OCI-LY3 (cell line): ENCODE data around the gene SNX4.

Source experiments
- H2AFZ ChIP-seq: fragments of 200-600, 300-600 bp; shearing (Covaris generic); 2 replicates; pipeline ENCODE4 v1.6.0; 2014; ENCODE audit warnings: antibody characterized with exemption, low read depth, low read length
- H3K27ac ChIP-seq: fragments of 200-600, 300-600 bp; sonication (generic); 2 replicates; pipeline ENCODE4 v1.5.1; 2014; ENCODE audit warnings: mild to moderate bottlenecking, low read length, moderate library complexity, mixed read lengths
- H3K27me3 ChIP-seq: fragments of 200-600, 300-600 bp; sonication (generic); 2 replicates; pipeline ENCODE4 v1.6.1; 2014; ENCODE audit warnings: low read depth, low read length, mixed read lengths
- H3K36me3 ChIP-seq: fragments of 200-600, 300-600 bp; sonication (generic); replicated peaks from 2 replicates; pipeline ENCODE3; 2014; ENCODE audit warnings: low read depth, low read length, mixed read lengths
- H3K4me1 ChIP-seq: fragments of 300-600, 200-600 bp; sonication (generic); 2 replicates; pipeline ENCODE4 v1.6.1; 2014; ENCODE audit warnings: low read length, mixed read lengths
- H3K4me2 ChIP-seq: fragments of 200-600, 300-600 bp; sonication (generic); 2 replicates; pipeline ENCODE4 v1.6.1; 2014; ENCODE audit warnings: low read length, mixed read lengths
- H3K4me3 ChIP-seq: fragments of 300-600, 200-600 bp; sonication (generic); 2 replicates; pipeline ENCODE4 v1.5.1; 2014; ENCODE audit warnings: antibody characterized with exemption, mild to moderate bottlenecking, low read length, moderate library complexity
- H3K79me2 ChIP-seq: fragments of 300-600, 200-600 bp; shearing (Covaris generic); 2 replicates; pipeline ENCODE4 v1.6.1; 2014; ENCODE audit warnings: mild to moderate bottlenecking, low read length, mixed read lengths
- H3K9ac ChIP-seq: fragments of 300-600, 200-600 bp; shearing (Covaris generic); 2 replicates; pipeline ENCODE4 v1.6.0; 2014; ENCODE audit warnings: mild to moderate bottlenecking, low read length, moderate library complexity
- H3K9me3 ChIP-seq: fragments of 200-600, 300-600 bp; shearing (Covaris generic); 2 replicates; pipeline ENCODE4 v1.6.1; 2014; ENCODE audit warnings: low read length, mixed read lengths; ENCODE audit not compliant: insufficient read depth
- H4K20me1 ChIP-seq: fragments of 200-600, 300-600 bp; sonication (generic); 2 replicates; pipeline ENCODE4 v1.6.1; 2016; ENCODE audit warnings: low read length, mixed read lengths; ENCODE audit not compliant: insufficient read depth
- CTCF ChIP-seq: fragments of 200-600, 300-600 bp; sonication (generic); IDR thresholded peaks from 2 replicates; pipeline ENCODE4 v1.5.1; 2014; ENCODE audit warnings: antibody characterized with exemption, low read length, low read depth
- EZH2phosphoT487 ChIP-seq: fragments of 200-600 bp; shearing (Covaris generic); IDR thresholded peaks from 2 replicates; pipeline ENCODE4 v1.6.1; 2018; ENCODE audit warnings: antibody characterized with exemption, mixed run types, low read depth

The SNX4 gene

GRCh38 chr3:125433611-125434041 is 86.4 kb downstream of the SNX4 start:
- Histone ChIP-seq H2AFZ (peak overlapping the region; percentile 23), H3K4me2 (peak overlapping the region; percentile 97), H3K9ac (peak overlapping the region; percentile 83), H3K79me2 (peaks cover 22% of the 10 kb centered on the region), H3K4me3 (peak overlapping the region; percentile 70), H3K36me3 (no peaks in the 10 kb centered on the region), H4K20me1 (no peaks in the 10 kb centered on the region), H3K4me1 (peaks cover 82% of the 10 kb centered on the region), H3K27ac (peak overlapping the region; percentile 99), H3K27me3 (no peaks in the 10 kb centered on the region), H3K9me3 (no peaks in the 10 kb centered on the region)
- TF ChIP-seq CTCF = no peak
- TF ChIP-seq EZH2phosphoT487 = no peak

GRCh38 chr3:125433091-125433534 is 86.9 kb downstream of the SNX4 start:
- Histone ChIP-seq H3K36me3 (no peaks in the 10 kb centered on the region), H3K4me2 (peak overlapping the region; percentile 97), H4K20me1 (no peaks in the 10 kb centered on the region), H3K9ac (peak overlapping the region; percentile 83), H3K4me1 (peaks cover 78% of the 10 kb centered on the region), H3K27ac (peak overlapping the region; percentile 99), H2AFZ (peak overlapping the region; percentile 70), H3K4me3 (peak overlapping the region; percentile 70), H3K9me3 (no peaks in the 10 kb centered on the region), H3K79me2 (peaks cover 22% of the 10 kb centered on the region), H3K27me3 (no peaks in the 10 kb centered on the region)
- TF ChIP-seq EZH2phosphoT487 (no peak), CTCF (no peak)

GRCh38 chr3:125431912-125432790 is 87.9 kb downstream of the SNX4 start:
- Histone ChIP-seq H3K4me1 (peaks cover 69% of the 10 kb centered on the region), H3K27me3 (no peaks in the 10 kb centered on the region), H3K9me3 (no peaks in the 10 kb centered on the region), H3K79me2 (peaks cover 22% of the 10 kb centered on the region), H3K4me2 (peak overlapping the region; percentile 97), H2AFZ (peak overlapping the region; percentile 70), H3K9ac (peak overlapping the region; percentile 83), H3K27ac (peak overlapping the region; percentile 99), H3K36me3 (no peaks in the 10 kb centered on the region), H4K20me1 (no peaks in the 10 kb centered on the region), H3K4me3 (peak overlapping the region; percentile 70)
- TF ChIP-seq CTCF = no peak
- no peak for TF ChIP-seq EZH2phosphoT487

GRCh38 chr3:125431391-125431790 is 88.6 kb downstream of the SNX4 start:
- Histone ChIP-seq H3K9me3 (no peaks in the 10 kb centered on the region), H3K36me3 (no peaks in the 10 kb centered on the region), H3K27ac (peak overlapping the region; percentile 99), H4K20me1 (no peaks in the 10 kb centered on the region), H3K4me1 (peaks cover 61% of the 10 kb centered on the region), H3K4me2 (peak overlapping the region; percentile 97), H3K27me3 (no peaks in the 10 kb centered on the region), H3K79me2 (peaks cover 22% of the 10 kb centered on the region), H3K9ac (peak overlapping the region; percentile 83; the same call in 1 of the 2 replicates), H2AFZ (no peak overlapping the region; the same call in 1 of the 2 replicates), H3K4me3 (peak overlapping the region; percentile 70; the same call in 1 of the 2 replicates)
- TF ChIP-seq EZH2phosphoT487 (no peak), CTCF (no peak)
